Colonic mucosa (tissue), 4 donors: ENCODE measurements around the gene PHOSPHO1. TPM values are rescaled to one million over a fixed set of nuclear protein-coding genes. Genes with fewer than 3 reads are reported as not detected.

Experiments
- DNase-seq: peaks from one replicate; pipeline ENCODE4 v3.0.0-alpha.2; 2020
- H3K27ac ChIP-seq: fragments of 200-600 bp; one replicate; pipeline ENCODE4 v1.8.0; 2021
- H3K27me3 ChIP-seq: fragments of 200-600 bp; one replicate; pipeline ENCODE4 v1.8.0; 2021
- H3K36me3 ChIP-seq: fragments of 200-600 bp; one replicate; pipeline ENCODE4 v1.8.0; 2021
- H3K4me1 ChIP-seq: fragments of 200-600 bp; one replicate; pipeline ENCODE4 v1.8.0; 2021; ENCODE audit warnings: mild to moderate bottlenecking
- H3K4me3 ChIP-seq: fragments of 200-600 bp; one replicate; pipeline ENCODE4 v1.8.0; 2021
- H3K9ac ChIP-seq, 2 donors: one replicate each; pipeline ENCODE4 v1.7.0; 2013; ENCODE audit warnings: control low read depth in 2 of 2, low read depth in 2 of 2, low read length in 2 of 2
- H3K9me3 ChIP-seq: fragments of 200-600 bp; one replicate; pipeline ENCODE4 v1.8.0; 2021
- CTCF ChIP-seq: fragments of 200-600 bp; IDR thresholded peaks from one replicate; pipeline ENCODE4 v1.8.0; 2022; ENCODE audit warnings: antibody characterized with exemption, mild to moderate bottlenecking
- intact Hi-C: fragments of 100-400 bp; cut with DNase I; formaldehyde crosslinking; loops from one replicate; pipeline ENCODE4 v1.14.1; 2022
- total RNA-seq, 2 donors: library from RNA; stranded (reverse); fragmentation: NEBNext Ultra II Directional in 1 of 2; extraction: Animal tissue kit (Norgen Biotek cat#: 25700) in 1 of 2; gene quantifications; one replicate each; pipeline ENCODE4 v1.2.1, GENCODE V29; 2021
- donor health status: healthy.
- donor health status: DM: no; HTN: no; CAD: no.
- donor health status: DM: no; HTN: no; CAD: no.

The PHOSPHO1 gene
- total RNA-seq, 2 donors from 2014 or later: not detected

- TF ChIP-seq CTCF: no peak
- no peak overlapping the region for H3K9ac ChIP-seq
- H3K9me3 ChIP-seq: no peaks in the 10 kb centered on the region
- DNase-seq: no peak
- no peaks in the 10 kb centered on the region for H3K36me3 ChIP-seq
- H3K4me3 ChIP-seq: no peak overlapping the region
- no peaks in the 10 kb centered on the region for H3K4me1 ChIP-seq
- intact Hi-C loops: no loop called here
- H3K27ac ChIP-seq: no peak overlapping the region
- H3K27me3 ChIP-seq: no peaks in the 10 kb centered on the region
Observed at GRCh38 chr17:49194297-49194607, 36.3 kb downstream of the PHOSPHO1 start.

DNA sequence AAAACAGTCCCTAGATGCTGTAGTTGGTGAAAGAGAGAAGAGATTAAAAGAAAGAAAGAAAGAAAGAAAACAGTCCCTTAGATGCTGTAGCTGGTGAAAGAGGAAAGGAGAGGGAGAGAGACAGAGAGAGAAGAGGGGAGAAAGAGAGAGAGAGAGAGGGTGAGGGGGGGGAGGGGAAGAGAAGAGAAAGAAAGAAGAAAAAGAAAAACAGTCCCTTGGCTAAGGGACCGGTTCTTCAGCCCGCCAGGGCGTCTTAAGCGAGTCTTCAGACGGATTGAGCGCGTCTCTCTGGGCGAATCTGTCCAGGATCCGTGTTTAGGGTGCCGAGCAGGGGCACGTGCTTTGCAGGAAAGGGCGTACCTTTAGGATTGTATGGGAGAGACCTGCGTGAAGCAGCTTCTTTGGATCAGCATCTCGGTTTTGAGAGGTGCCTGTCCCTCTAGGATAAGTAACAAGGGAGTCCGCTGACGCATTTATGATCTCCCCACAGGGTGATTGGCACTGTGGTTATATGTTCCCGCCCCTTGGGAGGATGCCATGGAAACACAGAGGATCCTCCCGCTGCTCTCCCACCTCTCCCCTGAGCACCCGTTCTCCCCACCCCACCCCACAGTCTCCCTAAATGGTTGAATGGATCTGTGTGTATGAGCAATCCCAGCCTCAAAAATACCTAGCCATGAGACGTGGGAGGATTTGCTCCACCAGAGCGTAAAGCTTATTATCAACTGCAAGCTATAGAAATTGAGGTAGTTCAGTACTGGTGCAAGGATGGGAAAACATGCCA, 36.9 kb downstream of the PHOSPHO1 start:
- no peaks in the 10 kb centered on the region for H3K27me3 ChIP-seq
- intact Hi-C loops: no loop called here
- H3K9me3 ChIP-seq: no peaks in the 10 kb centered on the region
- peak; percentile 74 for DNase-seq
- no peaks in the 10 kb centered on the region for H3K36me3 ChIP-seq
- H3K9ac ChIP-seq: peak overlapping the region; percentile 16 to 93
- peak overlapping the region; percentile 73 for H3K4me3 ChIP-seq
- H3K4me1 ChIP-seq: no peaks in the 10 kb centered on the region
- no peak for TF ChIP-seq CTCF
- H3K27ac ChIP-seq: peak overlapping the region; percentile 98

- Histone ChIP-seq H3K4me3 (peak overlapping the region; percentile 73), H3K4me1 (no peaks in the 10 kb centered on the region), H3K9ac (peak overlapping the region; percentile 84 to 93), H3K36me3 (no peaks in the 10 kb centered on the region), H3K9me3 (no peaks in the 10 kb centered on the region), H3K27ac (peak overlapping the region; percentile 98), H3K27me3 (no peaks in the 10 kb centered on the region)
- intact Hi-C loops: no loop called here
- no peak for TF ChIP-seq CTCF
- peak; percentile 94 for DNase-seq
Observed at GRCh38 chr17:49191917-49192741, 38.5 kb downstream of the PHOSPHO1 start.

GRCh38 chr17:49191409-49191916, 39.1 kb downstream of the PHOSPHO1 start:
- TF ChIP-seq CTCF: no peak
- Histone ChIP-seq H3K9ac (peak overlapping the region; percentile 84 to 93), H3K27ac (peak overlapping the region; percentile 98), H3K4me1 (no peaks in the 10 kb centered on the region), H3K36me3 (no peaks in the 10 kb centered on the region), H3K9me3 (no peaks in the 10 kb centered on the region), H3K27me3 (no peaks in the 10 kb centered on the region), H3K4me3 (peak overlapping the region; percentile 73)
- DNase-seq: no peak
- intact Hi-C loops: no loop called here

- no peaks in the 10 kb centered on the region for H3K27me3 ChIP-seq
- no peak for DNase-seq
- TF ChIP-seq CTCF: no peak
- no peak overlapping the region for H3K27ac ChIP-seq
- intact Hi-C loops: no loop called here
- H3K36me3 ChIP-seq: no peaks in the 10 kb centered on the region
- H3K9me3 ChIP-seq: no peaks in the 10 kb centered on the region
- H3K4me3 ChIP-seq: no peak overlapping the region
- no peaks in the 10 kb centered on the region for H3K4me1 ChIP-seq
- no peak overlapping the region for H3K9ac ChIP-seq
Observed at GRCh38 chr17:49190932-49191331, 39.7 kb downstream of the PHOSPHO1 start.
